ENCODE measurements around the gene KLHL22.
"Not testable (repeated sequence)": the region's sequence is repeated elsewhere in the genome, so short reads cannot be mapped to it uniquely, and the experiment has no call there.

Gene KLHL22

GRCh38 chr22:20400606-20401375 is 94.8 kb downstream of the KLHL22 start:
- DNase-seq: peak in 2 of 42 donors; percentile 7 to 11
- intact Hi-C loops (cut with DNase I): no loop called here

GRCh38 chr22:20399866-20400605 is 95.6 kb downstream of the KLHL22 start:
- intact Hi-C loops (cut with DNase I): loop anchor here (10.0 kb wide), 2 partner anchors 75 to 95 kb away; partner anchors contain the start of genes DGCR6L and KLHL22
- peak in 2 of 42 donors; percentile 16 to 25 for DNase-seq

GRCh38 chr22:20398420-20398819 is 97.2 kb downstream of the KLHL22 start:
- no peak for DNase-seq
- intact Hi-C loops (cut with DNase I): loop anchor here (10.0 kb wide), 2 partner anchors 74 to 96 kb away; partner anchors contain the start of genes DGCR6L and KLHL22

GRCh38 chr22:20397498-20397897 is 98.1 kb downstream of the KLHL22 start:
- intact Hi-C loops (cut with DNase I): loop anchor here (10.0 kb wide), 2 partner anchors 73 to 97 kb away; partner anchors contain the start of genes DGCR6L and KLHL22
- no peak for DNase-seq

- intact Hi-C loops (cut with DNase I): loop anchor here (10.0 kb wide), 2 partner anchors 72 to 98 kb away; partner anchors contain the start of genes DGCR6L and KLHL22
- no peak for DNase-seq
Observed at GRCh38 chr22:20396639-20397038, 99.0 kb downstream of the KLHL22 start.

- no peak for DNase-seq
- intact Hi-C loops (cut with DNase I): loop anchor here (10.0 kb wide), 2 partner anchors 71 to 99 kb away; partner anchors contain the start of genes DGCR6L and KLHL22
Observed at GRCh38 chr22:20395907-20396287, 99.7 kb downstream of the KLHL22 start.

- peak in 1 of 42 donors; percentile 32 for DNase-seq
- intact Hi-C loops (cut with DNase I): loop anchor here (10.0 kb wide), 2 partner anchors 71 to 99 kb away; partner anchors contain the start of genes DGCR6L and KLHL22
Observed at GRCh38 chr22:20395181-20395906, 100.3 kb downstream of the KLHL22 start.

- DNase-seq: peak; percentile 83 to 96 (median 91)
- intact Hi-C loops (cut with DNase I): loop anchor here (10.0 kb wide), 2 partner anchors 69 to 101 kb away; partner anchors contain the start of genes DGCR6L and KLHL22
Observed at GRCh38 chr22:20393705-20394476, 101.7 kb downstream of the KLHL22 start, which contains the start of gene ZNF74. TSS of gene ZNF74 (plus strand) at chr22:20394151. CDS start at chr22:20394629, 478 bp downstream.

GRCh38 chr22:20392983-20393704 is 102.5 kb downstream of the KLHL22 start:
- intact Hi-C loops (cut with DNase I): loop anchor here (10.0 kb wide), 2 partner anchors 68 to 102 kb away; partner anchors contain the start of genes DGCR6L and KLHL22
- peak in 4 of 42 donors; percentile 15 to 36 (median 20) for DNase-seq

- not testable (repeated sequence) for DNase-seq
- intact Hi-C loops (cut with DNase I): loop anchor here (10.0 kb wide), 2 partner anchors 68 to 102 kb away; partner anchors contain the start of genes DGCR6L and KLHL22
Observed at GRCh38 chr22:20392365-20392881, 103.2 kb downstream of the KLHL22 start.
